Mucosa of stomach (tissue), 1 donor: ENCODE results near the gene FASN.
A peak's percentile ranks its signal among the peaks of the same experiment; 100 is the strongest.
"Not testable (repeated sequence)": the region's sequence is repeated elsewhere in the genome, so short reads cannot be mapped to it uniquely, and the experiment has no call there.

Experiments used
- H3K27me3 ChIP-seq: one replicate; pipeline ENCODE4 v1.7.0; 2013; ENCODE audit warnings: mild to moderate bottlenecking, low read length; ENCODE audit not compliant: control insufficient read depth, insufficient read depth
- H3K36me3 ChIP-seq: one replicate; pipeline ENCODE4 v1.7.0; 2013; ENCODE audit warnings: low read length; ENCODE audit not compliant: control insufficient read depth, insufficient read depth
- H3K4me1 ChIP-seq: one replicate; pipeline ENCODE4 v1.7.0; 2013; ENCODE audit warnings: mild to moderate bottlenecking, low read length; ENCODE audit not compliant: control insufficient read depth, insufficient read depth
- H3K4me3 ChIP-seq: one replicate; pipeline ENCODE4 v1.7.0; 2013; ENCODE audit warnings: low read length
- H3K9ac ChIP-seq: one replicate; pipeline ENCODE4 v1.7.0; 2013; ENCODE audit warnings: mild to moderate bottlenecking, low read length, moderate library complexity
- H3K9me3 ChIP-seq: one replicate; pipeline ENCODE4 v1.7.0; 2013; ENCODE audit warnings: mild to moderate bottlenecking, low read length, moderate library complexity; ENCODE audit not compliant: control insufficient read depth
- donor health status: Pancreatic carcinoma.

Gene FASN

DNA sequence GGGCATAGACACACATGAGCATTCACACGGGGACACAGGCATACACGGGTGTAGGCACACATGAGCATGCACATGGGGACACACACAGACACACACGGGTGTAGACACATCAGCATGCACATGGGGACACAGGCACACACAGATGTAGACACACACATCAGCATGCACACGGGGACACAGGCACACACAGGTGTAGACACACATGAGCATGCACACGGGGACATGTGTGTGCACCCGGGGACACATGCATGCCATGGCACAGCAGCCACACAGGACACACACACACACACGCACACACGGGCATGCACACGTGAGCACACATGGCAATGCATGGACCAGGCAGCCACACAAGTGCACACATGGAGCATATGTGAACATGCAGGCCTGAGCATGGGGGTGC is 55.4 kb downstream of the FASN start:
- H3K27me3 ChIP-seq = no peaks in the 10 kb centered on the region
- H3K4me1 ChIP-seq = no peaks in the 10 kb centered on the region
- no peak overlapping the region for H3K4me3 ChIP-seq
- no peak overlapping the region for H3K9ac ChIP-seq
- no peaks in the 10 kb centered on the region for H3K36me3 ChIP-seq
- H3K9me3 ChIP-seq = no peaks in the 10 kb centered on the region

GRCh38 chr17:82041144-82041814 is 56.8 kb downstream of the FASN start:
- Histone ChIP-seq H3K4me1 (peaks cover 7% of the 10 kb centered on the region), H3K9ac (no peak overlapping the region), H3K4me3 (no peak overlapping the region), H3K36me3 (no peaks in the 10 kb centered on the region), H3K9me3 (no peaks in the 10 kb centered on the region), H3K27me3 (no peaks in the 10 kb centered on the region)

DNA sequence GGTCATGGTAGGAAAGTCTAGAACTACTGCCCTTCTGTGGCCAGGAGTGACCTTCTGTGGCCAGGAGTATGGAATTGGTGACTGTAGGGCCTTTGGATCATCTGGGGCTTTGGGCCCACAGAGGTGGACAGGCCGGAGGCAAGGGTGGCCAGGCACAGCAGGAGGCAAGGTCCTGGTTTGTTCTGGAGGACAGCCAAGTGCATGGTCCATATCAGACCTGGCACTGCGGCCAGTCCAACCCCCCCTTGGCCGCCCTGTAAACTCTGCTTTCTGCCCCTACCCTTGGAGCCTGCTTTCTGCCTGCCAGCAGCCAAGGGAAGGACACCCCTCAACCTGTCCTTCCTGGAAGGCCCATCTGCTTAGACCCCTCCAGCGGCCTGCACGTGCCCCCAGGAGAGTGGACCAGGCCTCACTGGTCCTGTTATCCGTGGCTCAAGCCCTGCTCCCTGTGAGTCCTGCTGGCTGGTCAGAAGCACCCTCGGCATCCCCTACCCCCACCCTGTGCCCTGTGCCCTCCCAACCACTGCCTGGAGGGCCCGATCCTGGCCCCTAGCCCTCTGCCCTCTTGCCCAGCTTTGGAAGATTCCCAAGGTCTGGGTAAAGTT is 58.2 kb downstream of the FASN start:
- Histone ChIP-seq H3K4me1 (peaks cover 13% of the 10 kb centered on the region), H3K4me3 (no peak overlapping the region), H3K27me3 (no peaks in the 10 kb centered on the region), H3K9ac (no peak overlapping the region), H3K36me3 (no peaks in the 10 kb centered on the region), H3K9me3 (no peaks in the 10 kb centered on the region)

DNA sequence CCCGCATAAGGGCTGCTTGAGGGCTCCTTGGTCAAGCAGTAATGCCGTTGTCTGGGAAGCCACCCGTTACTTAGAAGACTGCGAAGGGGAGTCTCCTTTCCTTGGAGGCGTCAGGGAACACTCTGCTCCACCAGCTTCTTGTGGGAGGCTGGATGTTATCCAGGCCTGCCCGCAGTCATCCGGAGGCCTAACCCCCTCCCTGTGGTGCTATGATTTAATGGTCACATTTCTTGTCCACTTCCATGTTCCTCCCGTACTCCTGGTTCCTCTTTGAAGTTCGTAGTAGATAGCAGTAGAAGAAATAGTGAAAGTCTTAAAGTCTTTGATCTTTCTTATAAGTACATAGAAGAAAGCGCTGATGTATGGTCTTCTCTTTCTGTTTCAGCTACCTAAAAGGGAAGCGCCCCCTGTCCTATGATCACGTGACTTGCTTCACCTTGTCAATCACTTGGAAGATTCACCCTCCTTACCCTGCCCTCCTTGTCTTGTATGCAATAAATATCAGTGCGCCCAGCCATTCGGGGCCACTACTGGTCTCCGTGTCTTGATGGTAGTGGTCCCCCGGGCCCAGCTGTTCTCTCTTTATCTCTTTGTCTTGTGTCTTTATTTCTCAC is 59.1 kb downstream of the FASN start:
- not testable (repeated sequence) for H3K27me3 ChIP-seq, H3K9ac ChIP-seq, H3K9me3 ChIP-seq, H3K36me3 ChIP-seq, H3K4me3 ChIP-seq
- H3K4me1 ChIP-seq = peaks cover 13% of the 10 kb centered on the region

DNA sequence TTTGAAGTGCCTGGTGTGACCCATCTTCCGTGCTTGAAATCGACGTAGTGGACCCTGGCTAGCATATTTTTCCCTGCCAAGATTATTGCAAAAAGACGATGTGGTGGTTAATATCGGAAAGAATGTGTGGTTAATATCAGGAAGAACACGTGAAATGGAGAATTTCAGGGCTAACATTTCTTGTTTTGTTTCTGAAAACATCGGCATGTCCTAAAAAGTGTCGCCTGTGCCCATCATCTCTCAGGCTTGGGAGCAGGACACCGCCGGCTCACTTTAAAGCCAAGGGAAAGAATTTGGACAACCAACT is 60.2 kb downstream of the FASN start:
- H3K9ac ChIP-seq = peak overlapping the region; percentile 78
- no peaks in the 10 kb centered on the region for H3K36me3 ChIP-seq
- peaks cover 13% of the 10 kb centered on the region for H3K4me1 ChIP-seq
- H3K27me3 ChIP-seq = no peaks in the 10 kb centered on the region
- no peak overlapping the region for H3K4me3 ChIP-seq
- H3K9me3 ChIP-seq = no peaks in the 10 kb centered on the region

- Histone ChIP-seq H3K4me1 (peaks cover 15% of the 10 kb centered on the region), H3K9ac (peak within 1 kb of the TSS; percentile 78), H3K4me3 (peak within 1 kb of the TSS; percentile 69)
Measured at GRCh38 chr17:82037092-82037888, 60.7 kb downstream of the FASN start, which contains the start of gene DCXR. Gene DCXR (minus strand): TSS chr17:82037697. CDS start chr17:82037682, 15 bp downstream.

DNA sequence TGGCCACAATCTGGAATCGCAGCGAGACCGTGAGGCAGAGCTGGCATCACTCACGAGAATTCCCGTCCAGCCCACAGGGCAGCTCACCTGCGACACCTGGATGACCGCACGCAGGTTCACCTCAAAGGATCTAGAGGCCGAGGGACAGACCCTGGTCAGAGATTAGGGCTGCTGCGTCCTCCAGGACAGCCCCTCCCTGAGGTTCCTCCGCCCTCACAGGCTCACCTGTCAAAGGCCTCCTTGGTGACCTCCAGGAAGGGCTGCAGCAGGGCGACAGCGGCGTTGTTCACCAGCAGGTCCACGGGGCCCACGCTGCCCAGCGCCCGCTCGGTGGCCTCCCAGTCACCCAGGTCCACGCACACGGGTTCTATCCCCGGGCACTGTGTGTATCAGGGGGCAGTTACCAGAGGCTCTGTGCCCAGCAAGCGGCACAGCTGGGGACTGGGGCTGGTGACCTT is 61.4 kb downstream of the FASN start:
- Histone ChIP-seq H3K4me3 (peak overlapping the region; percentile 69), H3K9me3 (no peaks in the 10 kb centered on the region)

More at GRCh38 chr17:82037092-82037888, 60.7 kb downstream of the FASN start, which contains the start of gene DCXR:
- H3K27me3 ChIP-seq = no peaks in the 10 kb centered on the region
- no peaks in the 10 kb centered on the region for H3K9me3 ChIP-seq
- no peaks in the 10 kb centered on the region for H3K36me3 ChIP-seq

GRCh38 chr17:82035956-82036633 is 61.9 kb downstream of the FASN start:
- no peaks in the 10 kb centered on the region for H3K27me3 ChIP-seq
- H3K36me3 ChIP-seq = no peaks in the 10 kb centered on the region
- peaks cover 19% of the 10 kb centered on the region for H3K4me1 ChIP-seq
- H3K4me3 ChIP-seq = no peak overlapping the region
- H3K9me3 ChIP-seq = no peaks in the 10 kb centered on the region
- H3K9ac ChIP-seq = peak overlapping the region; percentile 78

More for the DNA sequence above, 61.4 kb downstream of the FASN start:
- peak overlapping the region; percentile 78 for H3K9ac ChIP-seq
- no peaks in the 10 kb centered on the region for H3K27me3 ChIP-seq
- no peaks in the 10 kb centered on the region for H3K36me3 ChIP-seq
- H3K4me1 ChIP-seq = peaks cover 19% of the 10 kb centered on the region

DNA sequence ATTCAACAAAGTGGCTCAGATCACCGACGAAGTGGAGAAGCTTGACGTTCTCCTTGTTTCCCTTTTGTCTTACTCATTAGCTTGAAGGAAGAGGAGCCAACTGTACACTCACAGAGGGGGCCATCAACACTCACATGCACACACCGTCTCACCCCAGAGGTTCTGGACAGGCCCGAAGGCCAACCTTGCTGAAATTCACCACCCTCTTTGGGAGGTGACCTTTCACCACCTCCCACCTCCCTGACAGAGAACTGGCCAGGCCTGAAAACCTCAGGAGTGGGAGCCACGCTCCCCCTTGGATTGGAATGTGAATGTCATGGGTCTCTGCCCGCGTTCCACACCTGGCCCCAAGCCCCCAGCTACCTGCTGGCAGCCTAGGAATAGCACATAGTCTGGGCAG is 62.5 kb downstream of the FASN start:
- H3K27me3 ChIP-seq = no peaks in the 10 kb centered on the region
- H3K36me3 ChIP-seq = no peaks in the 10 kb centered on the region
- H3K4me1 ChIP-seq = peaks cover 19% of the 10 kb centered on the region
- no peaks in the 10 kb centered on the region for H3K9me3 ChIP-seq
- no peak overlapping the region for H3K4me3 ChIP-seq
- H3K9ac ChIP-seq = no peak overlapping the region

GRCh38 chr17:82034371-82035011 is 63.5 kb downstream of the FASN start:
- H3K9ac ChIP-seq = no peak overlapping the region

GRCh38 chr17:82033359-82034085 is 64.5 kb downstream of the FASN start:
- H3K27me3 ChIP-seq = no peaks in the 10 kb centered on the region
- no peaks in the 10 kb centered on the region for H3K9me3 ChIP-seq
- H3K9ac ChIP-seq = peak overlapping the region; percentile 7
- no peaks in the 10 kb centered on the region for H3K36me3 ChIP-seq
- no peak overlapping the region for H3K4me3 ChIP-seq
- peaks cover 27% of the 10 kb centered on the region for H3K4me1 ChIP-seq

More at GRCh38 chr17:82034371-82035011, 63.5 kb downstream of the FASN start:
- peaks cover 27% of the 10 kb centered on the region for H3K4me1 ChIP-seq
- no peaks in the 10 kb centered on the region for H3K36me3 ChIP-seq
- H3K9me3 ChIP-seq = no peaks in the 10 kb centered on the region
- H3K27me3 ChIP-seq = no peaks in the 10 kb centered on the region
- no peak overlapping the region for H3K4me3 ChIP-seq
